Endothelial cell of umbilical vein (primary cell): ENCODE data around the gene SPIB. TPM values are rescaled to one million over a fixed set of nuclear protein-coding genes. Genes with fewer than 3 reads are reported as not detected.

ENCODE experiments used
- BruUV-seq: library from RNA; stranded (reverse); fragments of 400-500 nt; replicated peaks from 2 replicates; lab custom pipeline; 2021; lab: Mats Ljungman, UMichigan
- CTCF ChIA-PET: fragments of 300-600, 350-600 bp; sonication (Branson Sonifier 250); formaldehyde crosslinking; loops from one replicate; lab custom pipeline; 2021; ENCODE audit warnings: antibody characterized with exemption, inconsistent platforms; lab: Charles Lee
- POLR2A ChIA-PET: fragments of 300-600, 350-600 bp; sonication (Branson Sonifier 250); formaldehyde crosslinking; loops from one replicate; lab custom pipeline; 2021; ENCODE audit warnings: antibody characterized with exemption, inconsistent platforms; lab: Charles Lee
- DNase-seq: peaks from one replicate; pipeline ENCODE4 v3.0.0-alpha.2; 2011; ENCODE audit warnings: low read depth, low spot score
- FAIRE-seq: peaks from 2 replicates; lab custom pipeline; 2011; peaks lifted over from hg19 to GRCh38; lab: Jason Lieb, UNC
- H2AFZ ChIP-seq: 2 replicates; pipeline ENCODE4 v1.6.0; 2012; ENCODE audit warnings: low read depth, low read length, control low read depth, inconsistent platforms
- H3K27ac ChIP-seq: 2 replicates; pipeline ENCODE4 v1.5.1; 2011; ENCODE audit warnings: low read depth, mild to moderate bottlenecking, control low read depth, low read length, moderate library complexity; ENCODE audit not compliant: insufficient read depth
- H3K27me3 ChIP-seq, 2 experiments: 2 replicates each; pipeline versions ENCODE4 v1.6.0 to v1.6.1; 2011; ENCODE audit warnings: low read length in 2 of 2, mixed read lengths in 1 of 2; ENCODE audit not compliant: control insufficient read depth in 2 of 2, insufficient read depth in 2 of 2
- H3K36me3 ChIP-seq, 2 experiments: 2 replicates in 1 of 2; 3 replicates in 1 of 2; pipeline ENCODE4 v1.5.1; 2011; ENCODE audit warnings: low read length in 2 of 2, mild to moderate bottlenecking in 1 of 2, moderate library complexity in 1 of 2; ENCODE audit not compliant: control insufficient read depth in 2 of 2, insufficient read depth in 2 of 2; ENCODE audit errors: extremely low read depth in 1 of 2
- H3K4me1 ChIP-seq: 3 replicates; pipeline ENCODE4 v1.5.1; 2011; ENCODE audit warnings: mild to moderate bottlenecking, low read length; ENCODE audit not compliant: control insufficient read depth, insufficient read depth; ENCODE audit errors: extremely low read depth
- H3K4me2 ChIP-seq: 2 replicates; pipeline ENCODE4 v1.6.1; 2011; ENCODE audit warnings: low read length, control low read depth, mixed read lengths; ENCODE audit not compliant: insufficient read depth
- H3K4me3 ChIP-seq, 3 experiments: fragments of 200-600 bp in 1 of 3; sonication (generic), shearing (Covaris generic) in 1 of 3; replicated peaks in 1 of 3; 2 replicates each; pipeline ENCODE4 v1.5.1; 2011 to 2016; ENCODE audit warnings: control low read depth in 3 of 3, low read length in 3 of 3, mild to moderate bottlenecking in 2 of 3, inconsistent platforms in 1 of 3, low read depth in 1 of 3, moderate library complexity in 1 of 3; ENCODE audit not compliant: insufficient read depth in 1 of 3
- H3K79me2 ChIP-seq: 2 replicates; pipeline ENCODE4 v1.6.0; 2012; ENCODE audit warnings: low read length, inconsistent platforms; ENCODE audit not compliant: control insufficient read depth, insufficient read depth
- H3K9ac ChIP-seq: replicated peaks from 2 replicates; pipeline ENCODE3; 2011; ENCODE audit warnings: low read length, control low read depth; ENCODE audit not compliant: insufficient read depth; ENCODE audit errors: extremely low read depth
- H3K9me1 ChIP-seq: replicated peaks from 3 replicates; pipeline ENCODE4 v1.6.0; 2011; ENCODE audit warnings: mild to moderate bottlenecking, low read length; ENCODE audit not compliant: control insufficient read depth, insufficient read depth; ENCODE audit errors: extremely low read depth
- H3K9me3 ChIP-seq: replicated peaks from 2 replicates; pipeline ENCODE4 v1.5.1; 2012; ENCODE audit warnings: low read length, inconsistent platforms; ENCODE audit not compliant: control insufficient read depth, insufficient read depth
- H4K20me1 ChIP-seq: replicated peaks from 2 replicates; pipeline ENCODE3; 2011; ENCODE audit warnings: mild to moderate bottlenecking, low read length; ENCODE audit not compliant: control insufficient read depth, insufficient read depth; ENCODE audit errors: extremely low read depth
- EZH2 ChIP-seq: IDR thresholded peaks from 2 replicates; pipeline ENCODE4 v1.6.1; 2012; ENCODE audit warnings: borderline replicate concordance, low read depth, mild to moderate bottlenecking, moderate library complexity, low read length, inconsistent platforms; ENCODE audit not compliant: severe bottlenecking
- FOS ChIP-seq: IDR thresholded peaks from 2 replicates; pipeline ENCODE4 v1.6.1; 2011; ENCODE audit warnings: mild to moderate bottlenecking, low read length, moderate library complexity, borderline replicate concordance; ENCODE audit not compliant: insufficient read depth
- GATA2 ChIP-seq: IDR thresholded peaks from 2 replicates; pipeline ENCODE4 v1.7.0; 2011; ENCODE audit warnings: low read depth, mild to moderate bottlenecking, moderate library complexity, mixed read lengths, low read length; ENCODE audit not compliant: insufficient read length, insufficient read depth
- JUN ChIP-seq: IDR thresholded peaks from 2 replicates; pipeline ENCODE4 v1.6.1; 2011; ENCODE audit warnings: borderline replicate concordance, low read depth; ENCODE audit not compliant: insufficient read length, insufficient read depth
- MYC ChIP-seq: IDR thresholded peaks from one replicate; pipeline ENCODE4 v1.6.1; 2011; ENCODE audit warnings: mild to moderate bottlenecking, low read depth, low read length
- POLR2A ChIP-seq: IDR thresholded peaks from 2 replicates; pipeline ENCODE4 v1.6.1; 2012; ENCODE audit warnings: low read depth, mild to moderate bottlenecking, control low read depth, low read length
- POLR2AphosphoS5 ChIP-seq: IDR thresholded peaks from 2 replicates; pipeline ENCODE4 v1.6.1; 2012; ENCODE audit warnings: low read depth, mild to moderate bottlenecking, control low read depth, low read length, moderate library complexity; ENCODE audit not compliant: insufficient read depth
- dilution Hi-C: fragments of 300-500 bp; cut with MboI; formaldehyde crosslinking; loops from one replicate; pipeline ENCODE4 v1.15.0; 2019; ENCODE audit warnings: low sequenced_read_pairs; ENCODE audit not compliant: extremely low pct_ligation_motif_present
- intact Hi-C: fragments of 100-400 bp; cut with micrococcal nuclease; formaldehyde crosslinking; loops from one replicate; pipeline ENCODE4 v1.10.0; 2022
- polyA plus RNA-seq, 4 experiments: library from polyadenylated mRNA; depleted of rRNA in 3 of 4; stranded (reverse) in 3 of 4; unstranded in 1 of 4; fragments of >200 nt; gene quantifications; 2 replicates each; pipeline versions ENCODE4 v1.2.1 to v1.2.3, GENCODE V29; 2011 to 2012; ENCODE audit warnings: missing spikeins in 1 of 4
- total RNA-seq: library from RNA; stranded (reverse); gene quantifications from 2 replicates; pipeline ENCODE4 v1.2.3, GENCODE V29; 2021
- TF ChIP-seq, protein P1 (sequence below): IDR thresholded peaks from 2 replicates; pipeline ENCODE4 v1.6.1; 2011; ENCODE audit not compliant: insufficient read depth, insufficient read length
- TF ChIP-seq, protein P2 (sequence below), 2 donors: IDR thresholded peaks; 1 replicate in 1 of 2; 2 replicates in 1 of 2; pipeline ENCODE4 v1.5.1; 2011; ENCODE audit warnings: low read length in 2 of 2, mild to moderate bottlenecking in 2 of 2, moderate library complexity in 2 of 2, control low read depth in 1 of 2, inconsistent platforms in 1 of 2, low read depth in 1 of 2; ENCODE audit not compliant: insufficient read depth in 1 of 2; ENCODE audit errors: extremely low read depth in 1 of 2

The SPIB gene
- total and polyA plus RNA-seq, 2 donors (not counting 3 experiments of a cell fraction or from before 2014, with no cell fraction given), result not detected

DNA sequence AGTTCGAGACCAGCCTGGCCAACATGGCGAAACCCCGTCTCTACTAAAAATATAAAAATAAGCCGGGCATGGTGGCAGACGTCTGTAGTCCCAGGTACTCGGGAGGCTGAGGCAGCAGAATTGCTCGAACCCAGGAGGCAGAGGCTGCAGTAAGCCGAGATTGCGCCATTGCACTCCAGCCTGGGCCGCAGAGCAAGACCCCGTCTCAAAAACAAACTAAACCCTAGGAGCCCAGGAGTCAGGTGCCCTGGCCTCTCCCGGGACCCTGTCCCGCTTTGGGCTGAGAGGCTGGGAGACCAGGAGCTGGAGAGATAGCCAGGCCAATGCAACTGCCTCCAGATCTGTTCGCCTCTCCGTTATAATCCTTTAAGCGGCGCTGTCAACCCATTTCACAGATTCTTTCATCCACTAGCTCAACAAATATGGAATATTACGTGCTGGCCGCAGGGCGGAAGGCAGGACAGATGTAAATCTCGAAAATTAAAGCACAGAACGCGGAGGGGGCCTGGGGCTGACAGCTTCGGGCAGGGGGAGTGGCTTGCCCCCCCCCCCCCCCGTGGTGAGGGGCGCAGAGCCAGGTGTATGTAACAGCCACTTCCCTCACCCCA is 8.7 kb downstream of the SPIB start:
- ChIA-PET CTCF (interaction anchor here (1.3 kb wide), 1 partner anchor 58 kb away, joined by 9 read pairs; no protein-coding TSS in a partner anchor), POLR2A (interaction anchor here (0.6 to 0.7 kb wide), 2 partner anchors 41 to 280 kb away, joined by 3 to 9 read pairs; no protein-coding TSS in a partner anchor)
- DNase-seq (no peak), FAIRE-seq (no peak)
- Histone ChIP-seq H3K36me3 (no peaks in the 10 kb centered on the region), H2AFZ (no peak overlapping the region), H3K79me2 (no peaks in the 10 kb centered on the region), H3K4me3 (no peak overlapping the region), H3K9me3 (no peaks in the 10 kb centered on the region), H3K27ac (no peak overlapping the region), H3K9me1 (no peaks in the 10 kb centered on the region), H3K27me3 (peaks cover 2 to 11% of the 10 kb centered on the region in 2 experiments), H4K20me1 (no peaks in the 10 kb centered on the region), H3K9ac (no peak overlapping the region), H3K4me2 (no peak overlapping the region), H3K4me1 (peaks cover 6% of the 10 kb centered on the region)
- BruUV-seq, result no TSS peak
- TF ChIP-seq EZH2 (no peak), GATA2 (no peak), POLR2A (no peak), POLR2AphosphoS5 (no peak), MYC (no peak)
- TF ChIP-seq, protein P1, sequence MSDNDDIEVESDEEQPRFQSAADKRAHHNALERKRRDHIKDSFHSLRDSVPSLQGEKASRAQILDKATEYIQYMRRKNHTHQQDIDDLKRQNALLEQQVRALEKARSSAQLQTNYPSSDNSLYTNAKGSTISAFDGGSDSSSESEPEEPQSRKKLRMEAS, result no peak
- intact Hi-C loops (no loop called here), dilution Hi-C loops (no loop called here)

DNA sequence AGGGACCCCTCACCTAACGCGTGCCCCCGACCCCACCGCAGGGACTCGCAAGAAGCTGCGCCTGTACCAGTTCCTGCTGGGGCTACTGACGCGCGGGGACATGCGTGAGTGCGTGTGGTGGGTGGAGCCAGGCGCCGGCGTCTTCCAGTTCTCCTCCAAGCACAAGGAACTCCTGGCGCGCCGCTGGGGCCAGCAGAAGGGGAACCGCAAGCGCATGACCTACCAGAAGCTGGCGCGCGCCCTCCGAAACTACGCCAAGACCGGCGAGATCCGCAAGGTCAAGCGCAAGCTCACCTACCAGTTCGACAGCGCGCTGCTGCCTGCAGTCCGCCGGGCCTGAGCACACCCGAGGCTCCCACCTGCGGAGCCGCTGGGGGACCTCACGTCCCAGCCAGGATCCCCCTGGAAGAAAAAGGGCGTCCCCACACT is 9.3 kb downstream of the SPIB start:
- H3K36me3 ChIP-seq, result no peaks in the 10 kb centered on the region
- POLR2A ChIA-PET, result interaction anchor here (0.6 kb wide), 1 partner anchor 280 kb away, joined by 3 read pairs; no protein-coding TSS in a partner anchor
- no peak for FAIRE-seq
- no peak overlapping the region for H3K27ac ChIP-seq
- no peaks in the 10 kb centered on the region for H3K9me3 ChIP-seq
- intact Hi-C loops, result no loop called here
- DNase-seq, result peak; percentile 57
- CTCF ChIA-PET, result interaction anchor here (0.6 to 1.3 kb wide), 2 partner anchors 33 to 59 kb away, joined by 3 to 9 read pairs; no protein-coding TSS in a partner anchor
- TF ChIP-seq EZH2, result no peak
- no peak for TF ChIP-seq POLR2AphosphoS5
- TF ChIP-seq, protein P2, sequence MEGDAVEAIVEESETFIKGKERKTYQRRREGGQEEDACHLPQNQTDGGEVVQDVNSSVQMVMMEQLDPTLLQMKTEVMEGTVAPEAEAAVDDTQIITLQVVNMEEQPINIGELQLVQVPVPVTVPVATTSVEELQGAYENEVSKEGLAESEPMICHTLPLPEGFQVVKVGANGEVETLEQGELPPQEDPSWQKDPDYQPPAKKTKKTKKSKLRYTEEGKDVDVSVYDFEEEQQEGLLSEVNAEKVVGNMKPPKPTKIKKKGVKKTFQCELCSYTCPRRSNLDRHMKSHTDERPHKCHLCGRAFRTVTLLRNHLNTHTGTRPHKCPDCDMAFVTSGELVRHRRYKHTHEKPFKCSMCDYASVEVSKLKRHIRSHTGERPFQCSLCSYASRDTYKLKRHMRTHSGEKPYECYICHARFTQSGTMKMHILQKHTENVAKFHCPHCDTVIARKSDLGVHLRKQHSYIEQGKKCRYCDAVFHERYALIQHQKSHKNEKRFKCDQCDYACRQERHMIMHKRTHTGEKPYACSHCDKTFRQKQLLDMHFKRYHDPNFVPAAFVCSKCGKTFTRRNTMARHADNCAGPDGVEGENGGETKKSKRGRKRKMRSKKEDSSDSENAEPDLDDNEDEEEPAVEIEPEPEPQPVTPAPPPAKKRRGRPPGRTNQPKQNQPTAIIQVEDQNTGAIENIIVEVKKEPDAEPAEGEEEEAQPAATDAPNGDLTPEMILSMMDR (IDR thresholded peaks at IDR 0.05; ENCODE audit: extremely low read depth in 1 of 2, insufficient read depth in 1 of 2, low read depth in 1 of 2, low read length in 2 of 2), result no peak
- no peak for TF ChIP-seq FOS
- TF ChIP-seq GATA2, result no peak
- TF ChIP-seq POLR2A, result no peak
- no peak for TF ChIP-seq JUN
- TF ChIP-seq, protein P1, result no peak
- no TSS peak for BruUV-seq
- peaks cover 4 to 13% of the 10 kb centered on the region in 2 experiments for H3K27me3 ChIP-seq
- H3K79me2 ChIP-seq, result no peaks in the 10 kb centered on the region
- H3K9me1 ChIP-seq, result no peaks in the 10 kb centered on the region
- no peak overlapping the region for H3K4me2 ChIP-seq
- dilution Hi-C loops, result no loop called here
- no peaks in the 10 kb centered on the region for H4K20me1 ChIP-seq
- peak overlapping the region; percentile 10 for H2AFZ ChIP-seq
- H3K9ac ChIP-seq, result no peak overlapping the region
- peaks cover 6% of the 10 kb centered on the region for H3K4me1 ChIP-seq
- H3K4me3 ChIP-seq, result peak overlapping the region in 1 of 3 experiments; percentile 5
